ENCODE results near the gene IFT80. TPM values are rescaled to one million over a fixed set of nuclear protein-coding genes. Genes with fewer than 3 reads are reported as not detected.

The IFT80 gene
- total RNA-seq, 4 donors from 2014 or later = 5.5 to 11.9 (median 9.7) TPM

DNA sequence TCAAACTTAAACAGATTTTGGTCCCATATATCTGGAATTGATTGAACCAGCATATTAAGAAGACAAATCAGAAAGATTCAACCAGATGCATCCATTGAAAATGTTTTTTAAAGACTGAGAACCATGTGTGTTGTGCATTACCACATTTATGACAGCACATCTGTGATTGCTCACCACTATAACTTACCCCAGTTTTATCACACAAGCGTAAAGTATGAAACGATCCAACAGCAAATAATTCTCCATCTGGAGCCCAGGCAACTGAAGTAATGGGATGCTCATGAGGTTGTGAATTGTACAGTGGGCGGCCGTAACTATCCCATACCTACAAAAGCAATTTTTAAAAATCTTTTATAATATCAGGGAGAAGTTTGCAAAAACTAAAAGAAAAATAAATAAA lies 43.2 kb downstream of the IFT80 start:
- no peak overlapping the region for H3K4me3 ChIP-seq
- TF ChIP-seq CTCF (IDR thresholded peaks at IDR 0.05) (no peak), EP300 (IDR thresholded peaks at IDR 0.05) (no peak), POLR2AphosphoS5 (IDR thresholded peaks at IDR 0.05) (no peak), POLR2A (IDR thresholded peaks at IDR 0.05; ENCODE audit: low read depth) (no peak)
- H3K36me3 ChIP-seq = peaks cover 14 to 33% (median 20%) of the 10 kb centered on the region in 4 donors
- H3K4me1 ChIP-seq = no peaks in the 10 kb centered on the region
- no peaks in the 10 kb centered on the region for H3K27me3 ChIP-seq
- no peak for DNase-seq (ENCODE audit: extremely low spot score)
- intact Hi-C loops (cut with DNase I) = no loop called here
- 89% methylated on average over 4 of the region's 4 CpGs for WGBS
- no peak overlapping the region for H3K27ac ChIP-seq (replicated peaks in 1 of 4)
- no peaks in the 10 kb centered on the region for H3K9me3 ChIP-seq

DNA sequence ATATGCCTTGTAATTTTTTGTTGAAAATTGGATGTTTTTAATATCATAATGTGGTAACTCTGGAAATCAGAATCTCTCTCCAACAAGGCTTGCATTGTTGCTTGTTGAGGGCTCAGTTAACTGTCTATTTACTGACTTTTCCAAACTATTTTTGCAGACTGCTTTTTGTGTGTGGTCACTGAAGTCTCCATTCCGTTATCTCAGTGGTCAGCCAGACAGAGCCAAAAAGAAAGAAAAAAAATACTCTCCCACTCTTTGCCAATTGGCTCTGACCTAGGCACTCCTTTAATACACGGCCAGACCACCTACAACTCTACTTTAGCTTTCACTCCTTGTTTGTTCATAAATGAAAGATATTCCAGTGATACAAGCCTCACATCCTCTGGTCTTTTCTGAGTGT lies 52.5 kb downstream of the IFT80 start:
- 40% methylated on average over 2 of the region's 2 CpGs for WGBS
- intact Hi-C loops (cut with DNase I) = no loop called here
- no peak for DNase-seq (ENCODE audit: extremely low spot score)

DNA sequence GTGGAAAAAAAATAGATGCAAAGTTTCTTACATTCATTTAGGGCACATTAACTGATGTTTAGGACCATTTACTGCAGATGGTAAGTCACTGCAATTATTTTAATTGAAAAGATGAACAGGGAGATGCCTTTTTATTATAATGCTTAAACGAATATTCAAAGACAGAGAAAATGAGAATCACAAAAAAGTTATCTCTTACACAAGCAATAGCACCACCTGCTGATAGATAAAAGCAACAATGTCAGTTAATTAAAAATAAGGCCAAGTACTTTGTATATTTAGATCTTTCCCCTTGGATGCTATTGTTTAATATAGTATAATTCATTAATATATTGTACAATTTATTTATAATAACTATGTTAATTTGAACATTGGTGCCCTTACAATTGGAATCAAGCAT lies 55.9 kb downstream of the IFT80 start:
- no peaks in the 10 kb centered on the region for H3K27me3 ChIP-seq
- DNase-seq (ENCODE audit: extremely low spot score) = no peak
- no peaks in the 10 kb centered on the region for H3K4me1 ChIP-seq
- H3K27ac ChIP-seq (replicated peaks in 1 of 4) = no peak overlapping the region
- TF ChIP-seq EP300 (IDR thresholded peaks at IDR 0.05) (no peak), CTCF (IDR thresholded peaks at IDR 0.05) (peak in 2 of 3 experiments; percentile 23 to 36)
- H3K4me3 ChIP-seq = no peak overlapping the region
- 2% methylated on average over 1 of the region's 1 CpG for WGBS
- peaks cover 0 to 2% (median under 1%) of the 10 kb centered on the region in 4 donors for H3K9me3 ChIP-seq
- H3K36me3 ChIP-seq = no peaks in the 10 kb centered on the region
- intact Hi-C loops (cut with DNase I) = no loop called here

More for the DNA sequence above, 52.5 kb downstream of the IFT80 start:
- TF ChIP-seq CTCF (IDR thresholded peaks at IDR 0.05) (no peak), POLR2AphosphoS5 (IDR thresholded peaks at IDR 0.05) (no peak), POLR2A (IDR thresholded peaks at IDR 0.05; ENCODE audit: low read depth) (no peak), EP300 (IDR thresholded peaks at IDR 0.05) (no peak)
- no peaks in the 10 kb centered on the region for H3K27me3 ChIP-seq
- no peaks in the 10 kb centered on the region for H3K9me3 ChIP-seq
- no peak overlapping the region for H3K4me3 ChIP-seq
- H3K36me3 ChIP-seq = peaks cover 0 to 6% (median 0%) of the 10 kb centered on the region in 4 donors
- no peaks in the 10 kb centered on the region for H3K4me1 ChIP-seq
- no peak overlapping the region for H3K27ac ChIP-seq (replicated peaks in 1 of 4)

- Histone ChIP-seq H3K4me1 (no peaks in the 10 kb centered on the region), H3K27ac (replicated peaks in 1 of 4) (no peak overlapping the region), H3K27me3 (no peaks in the 10 kb centered on the region), H3K9me3 (peaks cover 0 to 7% (median 3%) of the 10 kb centered on the region in 4 donors), H3K4me3 (no peak overlapping the region), H3K36me3 (no peaks in the 10 kb centered on the region)
- intact Hi-C loops (cut with DNase I) = no loop called here
- TF ChIP-seq POLR2AphosphoS5 (IDR thresholded peaks at IDR 0.05) (no peak), CTCF (IDR thresholded peaks at IDR 0.05) (no peak), EP300 (IDR thresholded peaks at IDR 0.05) (no peak), POLR2A (IDR thresholded peaks at IDR 0.05; ENCODE audit: low read depth) (no peak)
- no peak for DNase-seq (ENCODE audit: extremely low spot score)
- 90% methylated on average over 2 of the region's 2 CpGs for WGBS
Measured at GRCh38 chr3:160340351-160340750, 58.7 kb downstream of the IFT80 start.
